GM18867 (cell line): ENCODE measurements around the gene ADGRB3.

Experiments
- ATAC-seq: cut with Tn5 transposase; IDR thresholded peaks from one replicate; pipeline ENCODE4 v1.9.1; 2021; ENCODE audit warnings: mild to moderate bottlenecking, moderate library complexity; ENCODE audit not compliant: unreplicated experiment

The ADGRB3 gene

GRCh38 chr6:68695838-68696237 is 60.8 kb downstream of the ADGRB3 start:
- no peak for ATAC-seq

- no peak for ATAC-seq
These were observed 62.3 kb downstream of the ADGRB3 start for GRCh38 chr6:68697394-68697793.

GRCh38 chr6:68701159-68701558 is 66.1 kb downstream of the ADGRB3 start:
- ATAC-seq = no peak

GRCh38 chr6:68704485-68704884 is 69.4 kb downstream of the ADGRB3 start:
- ATAC-seq = no peak

- ATAC-seq = no peak
These were observed 74.0 kb downstream of the ADGRB3 start for GRCh38 chr6:68709091-68709490.

GRCh38 chr6:68709882-68710281 is 74.8 kb downstream of the ADGRB3 start:
- ATAC-seq = no peak

- no peak for ATAC-seq
These were observed 75.4 kb downstream of the ADGRB3 start for GRCh38 chr6:68710496-68710895.

GRCh38 chr6:68710916-68711315 is 75.8 kb downstream of the ADGRB3 start:
- no peak for ATAC-seq

GRCh38 chr6:68711386-68712000 is 76.4 kb downstream of the ADGRB3 start:
- ATAC-seq = no peak

GRCh38 chr6:68716620-68717019 is 81.5 kb downstream of the ADGRB3 start:
- no peak for ATAC-seq

GRCh38 chr6:68718385-68719073 is 83.4 kb downstream of the ADGRB3 start:
- no peak for ATAC-seq

GRCh38 chr6:68719761-68720160 is 84.7 kb downstream of the ADGRB3 start:
- ATAC-seq = no peak

- no peak for ATAC-seq
These were observed 87.9 kb downstream of the ADGRB3 start for GRCh38 chr6:68722891-68723527.

GRCh38 chr6:68724060-68724459 is 89.0 kb downstream of the ADGRB3 start:
- ATAC-seq = no peak

GRCh38 chr6:68726337-68726736 is 91.3 kb downstream of the ADGRB3 start:
- no peak for ATAC-seq

- no peak for ATAC-seq
These were observed 91.9 kb downstream of the ADGRB3 start for GRCh38 chr6:68726992-68727391.

- no peak for ATAC-seq
These were observed 92.6 kb downstream of the ADGRB3 start for GRCh38 chr6:68727699-68728098.

- ATAC-seq = no peak
These were observed 93.3 kb downstream of the ADGRB3 start for GRCh38 chr6:68728159-68728979.

GRCh38 chr6:68729377-68729903 is 94.4 kb downstream of the ADGRB3 start:
- no peak for ATAC-seq

- ATAC-seq = no peak
These were observed 95.4 kb downstream of the ADGRB3 start for GRCh38 chr6:68730291-68731054.
